ENCODE data around the gene ZGLP1.
"Not testable (repeated sequence)": the region's sequence is repeated elsewhere in the genome, so short reads cannot be mapped to it uniquely, and the experiment has no call there.

Gene ZGLP1

DNA sequence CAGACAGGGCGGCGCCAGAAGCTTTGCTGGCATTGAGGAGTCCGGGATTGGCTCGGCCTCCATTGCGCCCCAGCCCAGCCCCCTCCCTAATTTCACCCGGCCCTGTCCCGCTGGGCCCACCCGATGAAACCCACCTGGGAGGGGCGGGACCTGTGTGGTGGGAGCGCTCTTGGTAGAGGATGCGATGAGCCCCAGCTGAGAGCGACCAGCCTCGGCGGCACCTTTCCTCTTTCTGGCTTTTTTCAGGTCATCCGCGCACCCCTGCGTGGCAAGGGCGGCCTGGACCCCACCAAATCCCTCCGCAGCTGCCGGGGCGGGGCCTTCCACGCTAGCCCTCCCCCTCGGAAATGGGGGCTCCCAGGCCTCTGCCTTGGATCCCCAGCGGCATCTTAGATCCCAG is at the start of gene ZGLP1:
TSS of gene ZGLP1 (minus strand) at position 393 of the 400 bp plus-strand sequence.
- no peak for DNase-seq

GRCh38 chr19:10356431-10356830 is 46.8 kb upstream of the ZGLP1 start:
- DNase-seq = no peak

DNA sequence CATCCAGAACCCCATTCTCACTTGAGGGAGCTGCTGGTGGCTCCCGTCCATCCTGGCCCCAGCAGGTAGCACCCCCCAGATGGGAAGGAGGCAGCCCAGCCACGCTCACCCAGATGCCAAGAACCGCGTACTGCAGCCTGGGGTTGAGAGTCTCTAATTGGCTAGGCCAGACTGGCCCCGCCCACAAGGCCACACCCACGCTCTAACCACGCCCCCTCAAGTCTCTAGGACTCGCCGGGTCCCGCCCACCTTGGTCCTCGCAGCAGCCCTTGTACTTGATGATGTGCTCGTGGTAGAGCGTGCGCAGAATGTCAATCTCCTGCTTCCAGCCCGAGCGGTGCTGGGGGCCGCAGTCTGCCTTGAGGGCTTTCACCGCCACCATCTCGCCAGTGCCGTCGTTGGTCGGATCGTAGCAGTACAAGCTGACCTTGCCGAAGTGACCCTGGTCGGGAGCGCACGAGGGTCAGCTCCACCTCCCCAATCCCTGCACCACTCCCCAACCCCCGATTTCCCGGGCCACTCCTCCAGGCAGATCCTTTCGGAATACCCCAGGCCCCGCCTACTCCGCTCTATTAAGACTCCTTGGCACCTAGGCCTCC is 44.3 kb upstream of the ZGLP1 start:
- peak; percentile 45 for DNase-seq

DNA sequence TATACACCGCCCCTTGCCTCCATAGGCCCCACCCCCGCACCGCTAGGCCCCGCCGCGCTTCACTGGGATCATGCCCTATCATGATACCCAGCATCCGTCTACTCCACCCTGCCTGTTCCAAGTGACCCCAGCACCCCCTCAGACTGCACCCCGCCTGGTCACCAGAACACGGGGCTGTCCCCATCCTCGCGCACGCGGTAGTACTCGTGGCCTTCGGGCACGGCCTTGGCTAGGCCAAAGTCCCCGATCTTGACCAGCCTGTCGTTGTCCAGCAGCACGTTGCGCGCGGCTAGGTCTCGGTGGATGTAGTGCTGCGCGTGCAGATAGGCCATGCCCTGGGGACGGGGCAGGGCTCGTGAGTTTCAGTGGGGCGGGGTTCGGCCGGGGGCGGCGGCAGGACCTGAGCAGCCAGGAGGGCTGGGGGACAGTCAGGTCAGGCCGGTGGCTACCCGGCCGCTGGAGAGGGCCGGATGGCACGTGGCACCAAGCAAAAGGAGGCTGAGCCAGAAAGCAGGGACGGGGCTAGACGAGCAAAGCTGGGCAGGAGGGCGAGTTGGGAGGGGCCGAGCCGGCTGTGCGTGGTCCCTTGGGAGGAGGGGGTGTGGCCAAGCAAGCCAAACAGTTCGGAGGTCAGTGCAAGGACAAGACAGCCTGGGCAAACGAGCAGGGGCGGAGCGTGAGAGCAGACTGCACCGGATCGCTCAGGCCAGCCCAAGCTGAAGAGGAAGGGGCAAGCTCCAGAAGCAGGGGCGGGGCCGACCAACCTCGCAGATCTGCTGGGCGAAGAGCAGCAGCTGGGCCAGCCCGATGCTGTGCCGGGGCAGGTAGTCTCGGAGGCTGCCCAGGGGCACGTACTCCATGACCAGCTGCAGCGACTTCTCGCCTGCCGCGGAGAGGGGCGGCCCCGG is 43.4 kb upstream of the ZGLP1 start:
- no peak for DNase-seq

GRCh38 chr19:10346509-10346908 is 36.9 kb upstream of the ZGLP1 start:
- no peak for DNase-seq

- no peak for DNase-seq
Measured at GRCh38 chr19:10344780-10345179, 35.2 kb upstream of the ZGLP1 start.

DNA sequence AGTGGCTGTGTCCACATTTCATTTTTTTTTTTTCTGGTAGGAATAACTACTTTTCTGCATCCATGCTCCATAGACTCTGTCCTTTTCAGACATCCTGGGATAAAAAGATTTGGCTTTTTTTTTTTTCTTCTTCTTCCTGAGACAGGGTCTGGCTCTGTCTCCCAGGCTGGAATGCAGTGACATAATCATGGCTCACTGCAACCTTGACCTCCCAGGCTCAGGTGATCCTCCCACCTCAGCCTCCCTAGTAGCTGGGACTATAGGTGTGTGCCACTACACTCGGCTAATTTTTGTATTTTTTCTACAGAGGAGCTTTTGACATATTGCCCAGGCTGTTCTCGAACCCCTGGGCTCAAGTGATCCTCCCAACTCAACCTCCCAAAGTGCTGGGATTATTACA is 33.9 kb upstream of the ZGLP1 start:
- DNase-seq = no peak

DNA sequence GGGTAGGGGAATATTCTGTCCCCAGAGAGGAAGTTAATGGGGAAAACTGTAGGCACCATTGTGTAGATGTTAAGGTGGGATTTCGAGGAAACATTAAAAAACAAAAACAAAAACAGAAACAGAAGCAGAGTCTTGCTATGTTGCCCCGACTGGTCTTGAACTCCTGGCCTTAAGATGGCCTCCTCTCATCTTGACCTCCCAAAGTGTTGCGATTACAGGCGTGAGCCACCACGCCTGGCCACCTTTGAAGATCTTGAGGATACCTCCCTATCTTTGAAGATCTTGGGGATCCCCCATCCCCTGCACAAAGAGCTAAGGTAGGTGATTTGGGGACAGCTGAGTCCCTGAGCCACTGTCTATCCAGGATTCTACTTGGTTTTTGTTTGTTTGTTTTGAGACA is 30.4 kb upstream of the ZGLP1 start:
- DNase-seq = peak; percentile 17

- DNase-seq = peak; percentile 65
Measured at GRCh38 chr19:10339380-10339960, 29.9 kb upstream of the ZGLP1 start, which contains the start of gene ICAM3. ICAM3 (minus strand) TSS chr19:10339624; CDS start chr19:10339614, 10 bp downstream.

- DNase-seq = no peak
Measured at GRCh38 chr19:10338940-10339339, 29.3 kb upstream of the ZGLP1 start.

GRCh38 chr19:10336725-10337124 is 27.1 kb upstream of the ZGLP1 start:
- DNase-seq = not testable (repeated sequence)

DNA sequence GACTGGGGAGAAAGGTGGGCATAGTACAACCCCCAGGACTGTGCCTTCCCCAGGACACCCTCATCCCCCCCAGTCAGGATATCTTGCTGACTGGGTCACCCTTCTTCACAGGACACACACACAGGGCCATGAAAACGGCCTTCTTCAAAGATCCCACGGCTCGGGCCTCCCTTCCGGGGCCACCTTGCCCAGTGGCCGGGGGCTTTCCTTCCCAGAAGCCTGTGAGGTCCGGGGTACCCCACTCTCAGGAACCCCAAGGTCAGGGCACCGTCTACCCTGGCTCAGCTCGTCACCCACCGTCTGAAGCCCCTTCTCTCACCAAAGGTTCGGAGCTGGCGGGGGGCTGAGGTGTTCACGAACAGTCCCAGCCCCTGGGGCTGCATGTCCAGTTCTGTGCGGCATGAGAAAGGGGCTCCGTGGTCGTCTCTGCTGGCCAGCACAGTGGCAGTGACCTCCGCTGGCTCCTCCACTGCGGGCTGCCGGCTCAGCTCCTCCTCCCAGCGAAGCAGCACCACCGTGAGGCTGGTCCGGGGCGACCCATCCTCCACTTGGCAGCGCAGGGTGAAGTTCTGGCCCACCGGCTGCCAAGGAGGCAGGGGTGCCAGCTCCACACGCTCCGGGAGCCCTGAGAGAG is 25.9 kb upstream of the ZGLP1 start:
- DNase-seq = no peak

GRCh38 chr19:10334588-10335351 is 25.2 kb upstream of the ZGLP1 start:
- DNase-seq = peak; percentile 38

- DNase-seq = no peak
Measured at GRCh38 chr19:10333758-10334587, 24.4 kb upstream of the ZGLP1 start.

GRCh38 chr19:10332965-10333757 is 23.5 kb upstream of the ZGLP1 start, which contains the start of gene RAVER1:
RAVER1 (minus strand) TSS chr19:10333529; CDS start chr19:10333507, 22 bp downstream.
- peak; percentile 98 for DNase-seq

DNA sequence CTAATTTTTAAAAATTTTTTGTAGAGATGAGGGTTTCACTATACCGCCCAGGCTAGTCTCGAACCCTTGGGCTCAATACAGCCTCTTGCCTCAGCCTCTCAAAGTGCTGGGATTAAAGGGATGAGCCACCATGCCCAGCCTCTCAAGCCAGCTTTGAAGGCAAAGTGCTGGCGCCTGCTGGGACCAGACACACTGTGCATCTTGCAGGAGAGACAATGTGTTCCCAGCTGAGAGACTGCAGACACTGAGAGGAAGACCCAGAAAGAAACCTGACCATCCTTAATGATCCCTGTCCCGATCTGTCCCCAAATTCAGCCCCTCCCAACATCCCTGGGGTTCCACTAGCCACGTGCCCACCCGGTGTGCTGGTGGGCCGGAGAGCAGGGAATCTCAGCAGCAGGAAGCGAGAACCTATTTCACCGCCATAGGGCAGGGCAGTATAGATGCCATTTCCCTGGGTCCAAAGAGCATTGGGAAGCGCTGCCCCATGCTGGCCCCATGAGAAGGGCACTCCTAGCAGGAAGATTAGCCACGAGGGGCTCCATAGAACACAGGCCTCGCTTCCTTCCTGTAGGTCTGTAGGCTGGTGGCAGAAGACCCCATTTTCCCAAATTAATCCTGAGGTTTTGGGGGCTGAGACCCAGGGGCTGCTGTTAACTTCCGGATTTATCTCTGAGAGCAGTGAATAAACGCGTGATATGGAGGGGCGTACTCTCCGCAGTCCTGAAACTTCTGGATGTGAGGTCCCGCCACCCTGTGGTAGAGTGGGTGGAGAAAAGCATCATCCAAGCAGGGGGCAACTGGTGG is 22.7 kb upstream of the ZGLP1 start:
- no peak for DNase-seq

DNA sequence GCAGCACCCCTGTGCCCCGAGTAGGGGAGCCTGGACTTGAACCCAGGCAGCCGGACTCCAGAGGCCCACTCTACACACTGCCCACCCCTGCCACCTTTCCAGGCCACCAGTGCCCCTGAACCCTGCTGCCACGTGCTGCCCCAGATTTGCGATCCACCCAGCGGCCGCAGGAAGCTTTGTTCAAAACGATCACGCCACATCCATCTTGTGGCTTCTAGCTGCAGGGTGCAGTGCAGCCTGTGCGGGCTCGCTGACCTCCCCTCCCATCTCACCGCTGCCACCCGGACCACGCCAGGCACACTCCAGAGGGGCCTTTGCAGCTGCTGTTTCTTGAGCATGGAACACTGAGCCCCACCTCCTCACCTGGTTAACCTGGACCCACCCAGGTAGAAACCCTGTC is 19.9 kb upstream of the ZGLP1 start:
- DNase-seq = no peak

DNA sequence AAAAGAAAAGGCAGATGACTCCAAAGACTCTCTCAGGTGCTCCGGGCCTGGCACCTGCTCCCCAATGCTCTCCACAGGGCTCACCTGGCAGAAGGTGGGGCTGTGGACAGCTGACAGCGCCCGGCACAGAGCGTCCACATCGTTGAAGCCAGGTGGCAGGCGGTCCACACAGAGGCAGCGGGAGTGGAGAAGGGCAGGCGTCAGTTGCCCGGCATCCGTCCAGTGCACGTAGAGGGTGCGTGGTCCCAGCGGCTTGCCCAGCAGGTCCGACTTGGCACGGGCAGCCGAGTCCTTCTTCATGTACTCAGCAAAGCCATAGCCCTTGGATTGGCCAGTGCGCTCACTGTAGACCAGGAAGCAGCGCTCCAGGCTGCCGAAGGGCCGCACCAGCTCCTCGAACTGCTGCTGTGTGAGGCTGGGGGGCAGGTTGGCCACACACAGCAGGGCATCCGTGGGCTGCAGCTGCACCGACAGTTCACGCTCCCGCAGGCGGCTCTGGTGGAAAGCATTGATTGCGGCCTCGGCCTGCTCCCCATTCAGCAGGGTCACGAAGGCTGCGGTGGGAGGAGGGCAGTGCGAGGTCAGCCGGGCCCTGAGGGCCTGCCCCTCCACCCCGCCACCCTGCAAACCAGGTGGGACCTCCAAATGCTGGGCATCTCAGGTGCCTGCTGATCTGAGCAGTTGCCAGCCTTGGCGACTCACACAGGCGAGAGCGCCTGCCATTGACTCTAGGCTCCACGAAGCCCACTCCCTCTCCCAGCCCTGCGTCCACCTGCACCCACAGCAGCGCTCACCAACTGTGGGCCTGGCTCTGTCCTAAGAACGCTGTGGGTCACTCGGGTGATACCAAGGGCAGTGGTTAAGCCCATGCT is 19.2 kb upstream of the ZGLP1 start:
- no peak for DNase-seq

GRCh38 chr19:10327793-10328192 is 18.2 kb upstream of the ZGLP1 start:
- DNase-seq = no peak
